Measurements from ENCODE around the gene CRMP1. TPM values are rescaled to one million over a fixed set of nuclear protein-coding genes. Genes with fewer than 3 reads are reported as not detected.

The CRMP1 gene
- total RNA-seq, 4 donors from 2014 or later = 1.2 to 4.0 (median 2.3) TPM

GRCh38 chr4:5899881-5900280, 7.0 kb upstream of the CRMP1 start:
- H3K27ac ChIP-seq (replicated peaks in 1 of 4) = no peak overlapping the region
- DNase-seq (ENCODE audit: extremely low spot score) = no peak
- no peak overlapping the region for H3K4me3 ChIP-seq
- peaks cover 0 to 17% (median 9%) of the 10 kb centered on the region in 4 donors for H3K9me3 ChIP-seq
- H3K27me3 ChIP-seq = peaks cover 0 to 97% (median 2%) of the 10 kb centered on the region in 4 donors
- WGBS = 54% methylated on average over 5 of the region's 5 CpGs
- intact Hi-C loops (cut with DNase I) = no loop called here
- no peak for TF ChIP-seq POLR2A (IDR thresholded peaks at IDR 0.05; ENCODE audit: low read depth)
- TF ChIP-seq, protein P1, sequence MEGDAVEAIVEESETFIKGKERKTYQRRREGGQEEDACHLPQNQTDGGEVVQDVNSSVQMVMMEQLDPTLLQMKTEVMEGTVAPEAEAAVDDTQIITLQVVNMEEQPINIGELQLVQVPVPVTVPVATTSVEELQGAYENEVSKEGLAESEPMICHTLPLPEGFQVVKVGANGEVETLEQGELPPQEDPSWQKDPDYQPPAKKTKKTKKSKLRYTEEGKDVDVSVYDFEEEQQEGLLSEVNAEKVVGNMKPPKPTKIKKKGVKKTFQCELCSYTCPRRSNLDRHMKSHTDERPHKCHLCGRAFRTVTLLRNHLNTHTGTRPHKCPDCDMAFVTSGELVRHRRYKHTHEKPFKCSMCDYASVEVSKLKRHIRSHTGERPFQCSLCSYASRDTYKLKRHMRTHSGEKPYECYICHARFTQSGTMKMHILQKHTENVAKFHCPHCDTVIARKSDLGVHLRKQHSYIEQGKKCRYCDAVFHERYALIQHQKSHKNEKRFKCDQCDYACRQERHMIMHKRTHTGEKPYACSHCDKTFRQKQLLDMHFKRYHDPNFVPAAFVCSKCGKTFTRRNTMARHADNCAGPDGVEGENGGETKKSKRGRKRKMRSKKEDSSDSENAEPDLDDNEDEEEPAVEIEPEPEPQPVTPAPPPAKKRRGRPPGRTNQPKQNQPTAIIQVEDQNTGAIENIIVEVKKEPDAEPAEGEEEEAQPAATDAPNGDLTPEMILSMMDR (IDR thresholded peaks at IDR 0.05) = no peak
- TF ChIP-seq POLR2AphosphoS5 (IDR thresholded peaks at IDR 0.05) = no peak
- TF ChIP-seq EP300 (IDR thresholded peaks at IDR 0.05) = no peak
- H3K36me3 ChIP-seq = no peaks in the 10 kb centered on the region
- no peaks in the 10 kb centered on the region for H3K4me1 ChIP-seq

GRCh38 chr4:5899396-5899795, 6.5 kb upstream of the CRMP1 start:
- Histone ChIP-seq H3K36me3 (no peaks in the 10 kb centered on the region), H3K9me3 (peaks cover 0 to 17% (median 9%) of the 10 kb centered on the region in 4 donors), H3K4me3 (no peak overlapping the region), H3K27me3 (peaks cover 0 to 97% (median 2%) of the 10 kb centered on the region in 4 donors), H3K4me1 (no peaks in the 10 kb centered on the region), H3K27ac (replicated peaks in 1 of 4) (no peak overlapping the region)
- TF ChIP-seq POLR2AphosphoS5 (IDR thresholded peaks at IDR 0.05) (no peak), EP300 (IDR thresholded peaks at IDR 0.05) (no peak), POLR2A (IDR thresholded peaks at IDR 0.05; ENCODE audit: low read depth) (no peak)
- TF ChIP-seq, protein P1 (IDR thresholded peaks at IDR 0.05) = no peak
- no peak for DNase-seq (ENCODE audit: extremely low spot score)
- WGBS = 80% methylated on average over 1 of the region's 1 CpG
- intact Hi-C loops (cut with DNase I) = no loop called here

GRCh38 chr4:5897674-5898073, 4.8 kb upstream of the CRMP1 start:
- TF ChIP-seq EP300 (IDR thresholded peaks at IDR 0.05) (no peak), POLR2AphosphoS5 (IDR thresholded peaks at IDR 0.05) (no peak), POLR2A (IDR thresholded peaks at IDR 0.05; ENCODE audit: low read depth) (no peak)
- TF ChIP-seq, protein P1 (IDR thresholded peaks at IDR 0.05) = no peak
- Histone ChIP-seq H3K27me3 (peaks cover 0 to 97% (median 4%) of the 10 kb centered on the region in 4 donors), H3K36me3 (no peaks in the 10 kb centered on the region), H3K9me3 (peaks cover 0 to 13% (median 9%) of the 10 kb centered on the region in 4 donors), H3K27ac (replicated peaks in 1 of 4) (no peak overlapping the region), H3K4me3 (no peak overlapping the region), H3K4me1 (peaks cover 0 to 9% (median 5%) of the 10 kb centered on the region in 4 donors)
- no peak for DNase-seq (ENCODE audit: extremely low spot score)
- 85% methylated on average over 12 of the region's 13 CpGs for WGBS
- intact Hi-C loops (cut with DNase I) = no loop called here

- DNase-seq (ENCODE audit: extremely low spot score) = no peak
- Histone ChIP-seq H3K4me1 (peaks cover 5 to 27% (median 18%) of the 10 kb centered on the region in 4 donors), H3K27me3 (peaks cover 0 to 97% (median 23%) of the 10 kb centered on the region in 4 donors), H3K27ac (replicated peaks in 1 of 4) (no peak overlapping the region), H3K4me3 (no peak overlapping the region), H3K9me3 (peaks cover 0 to 13% (median 9%) of the 10 kb centered on the region in 4 donors), H3K36me3 (no peaks in the 10 kb centered on the region)
- 57% methylated on average over 4 of the region's 4 CpGs for WGBS
- intact Hi-C loops (cut with DNase I) = no loop called here
- TF ChIP-seq, protein P1 (IDR thresholded peaks at IDR 0.05) = no peak
- TF ChIP-seq POLR2AphosphoS5 (IDR thresholded peaks at IDR 0.05) (no peak), EP300 (IDR thresholded peaks at IDR 0.05) (no peak), POLR2A (IDR thresholded peaks at IDR 0.05; ENCODE audit: low read depth) (no peak)
These were observed 2.4 kb upstream of the CRMP1 start for GRCh38 chr4:5895287-5895686.

DNA sequence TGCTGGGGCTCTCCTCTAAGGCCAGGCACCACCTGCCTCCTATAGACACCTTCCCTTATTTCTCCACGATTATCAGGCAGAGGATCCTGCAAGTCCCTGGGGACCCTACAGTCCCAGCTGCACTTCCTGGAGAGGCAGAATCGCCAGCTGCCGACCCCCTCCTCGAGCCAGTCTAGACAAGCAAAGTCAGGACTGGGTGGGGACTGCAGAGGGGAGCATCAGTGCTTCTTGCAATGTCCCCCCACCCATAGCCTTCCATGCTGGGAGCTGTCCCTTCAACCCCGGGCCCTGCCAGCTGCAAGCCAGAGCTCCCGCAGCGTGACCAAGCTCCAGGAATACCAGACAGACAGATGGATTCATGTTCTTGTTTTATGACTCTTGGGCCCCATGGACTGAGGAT, 1.4 kb upstream of the CRMP1 start:
- DNase-seq (ENCODE audit: extremely low spot score) = no peak
- H3K27me3 ChIP-seq = peaks cover 0 to 97% (median 32%) of the 10 kb centered on the region in 4 donors
- H3K4me3 ChIP-seq = no peak overlapping the region
- H3K4me1 ChIP-seq = peaks cover 10 to 37% (median 25%) of the 10 kb centered on the region in 4 donors
- peaks cover 0 to 13% (median 9%) of the 10 kb centered on the region in 4 donors for H3K9me3 ChIP-seq
- H3K36me3 ChIP-seq = no peaks in the 10 kb centered on the region
- H3K27ac ChIP-seq (replicated peaks in 1 of 4) = no peak overlapping the region
- WGBS = 19% methylated on average over 4 of the region's 7 CpGs
- TF ChIP-seq, protein P1 (IDR thresholded peaks at IDR 0.05) = no peak
- intact Hi-C loops (cut with DNase I) = no loop called here

All from esophagus muscularis mucosa (tissue), 4 donors.